GM12878 (cell line): ENCODE results near the gene CLINT1. TPM values are rescaled to one million over a fixed set of nuclear protein-coding genes. Genes with fewer than 3 reads are reported as not detected.

Experiments used
- ATAC-seq: fragments of 200-7000 bp; cut with Tn5 transposase; 3 replicates; pipeline ENCODE4 v1.9.1; 2020; ENCODE audit warnings: mild to moderate bottlenecking, moderate library complexity
- BruUV-seq: library from RNA; stranded (reverse); fragments of 400-500 nt; replicated peaks from 2 replicates; lab custom pipeline; 2021; lab: Mats Ljungman, UMichigan
- CTCF ChIA-PET: fragments of 300-600 bp; sonication (Branson Sonifier 250); formaldehyde crosslinking; extraction: SDS; loops from one replicate; lab custom pipeline; 2021; ENCODE audit warnings: inconsistent platforms; lab: Yijun Ruan, JAX
- POLR2A ChIA-PET: fragments of 350-600 bp; formaldehyde crosslinking; extraction: SDS; loops from one replicate; lab custom pipeline; 2021; ENCODE audit warnings: inconsistent platforms; lab: Charles Lee
- RAD21 ChIA-PET: fragments of 300-600 bp; sonication (Branson Sonifier 250); formaldehyde crosslinking; loops from one replicate; lab custom pipeline; 2023; ENCODE audit warnings: antibody characterized with exemption; ENCODE audit not compliant: unreplicated experiment; lab: Charles Lee
- SMC1A ChIA-PET: fragments of 300-600 bp; sonication (Branson Sonifier 250); formaldehyde crosslinking; loops from one replicate; lab custom pipeline; 2023; ENCODE audit not compliant: unreplicated experiment, uncharacterized antibody; lab: Charles Lee
- DNase-seq: peaks from one replicate; pipeline ENCODE4 v3.0.0-alpha.2; 2011; ENCODE audit warnings: low read depth, low spot score
- FAIRE-seq: peaks from 3 replicates; lab custom pipeline; 2011; peaks lifted over from hg19 to GRCh38; lab: Jason Lieb, UNC
- H2AFZ ChIP-seq: 2 replicates; pipeline ENCODE4 v1.6.0; 2011; ENCODE audit warnings: low read depth, low read length, control low read depth; ENCODE audit not compliant: control insufficient read depth
- H3K27ac ChIP-seq: 2 replicates; pipeline ENCODE4 v1.5.1; 2011; ENCODE audit warnings: control low read depth; ENCODE audit not compliant: control insufficient read depth, insufficient read depth
- H3K27me3 ChIP-seq, 2 experiments: replicated peaks in 1 of 2; 2 replicates each; pipeline versions ENCODE4 v1.6.0 to v1.6.1; 2011; ENCODE audit warnings: low read length in 1 of 2; ENCODE audit not compliant: control insufficient read depth in 2 of 2, insufficient read depth in 2 of 2
- H3K36me3 ChIP-seq, 2 experiments: 2 replicates each; pipeline ENCODE4 v1.5.1; 2011; ENCODE audit warnings: low read length in 1 of 2; ENCODE audit not compliant: control insufficient read depth in 2 of 2, insufficient read depth in 2 of 2
- H3K4me1 ChIP-seq: 2 replicates; pipeline ENCODE4 v1.6.1; 2011; ENCODE audit warnings: mild to moderate bottlenecking, low read length, moderate library complexity, mixed read lengths; ENCODE audit not compliant: control insufficient read depth, insufficient read depth
- H3K4me2 ChIP-seq: 2 replicates; pipeline ENCODE4 v1.6.0; 2011; ENCODE audit warnings: control low read depth; ENCODE audit not compliant: control insufficient read depth, insufficient read depth
- H3K4me3 ChIP-seq: fragments of 200-600 bp; sonication (generic); 2 replicates; pipeline ENCODE4 v1.5.1; 2016
- H3K79me2 ChIP-seq: 2 replicates; pipeline ENCODE4 v1.6.0; 2011; ENCODE audit warnings: low read length; ENCODE audit not compliant: control insufficient read depth, insufficient read depth
- H3K9ac ChIP-seq: 2 replicates; pipeline ENCODE4 v1.8.0; 2011; ENCODE audit warnings: low read length, control low read depth, mixed read lengths; ENCODE audit not compliant: control insufficient read depth, insufficient read depth
- H3K9me3 ChIP-seq: replicated peaks from 3 replicates; pipeline ENCODE4 v1.5.1; 2011; ENCODE audit warnings: mild to moderate bottlenecking, low read length; ENCODE audit not compliant: control insufficient read depth, insufficient read depth
- H4K20me1 ChIP-seq: 2 replicates; pipeline ENCODE4 v1.6.0; 2011; ENCODE audit not compliant: control insufficient read depth, insufficient read depth
- EP300 ChIP-seq, 2 experiments: fragments of 150-350 bp in 1 of 2; IDR thresholded peaks; 2 replicates each; pipeline ENCODE4 v1.6.1; 2011 to 2012; ENCODE audit warnings: low read depth in 2 of 2, low read length in 2 of 2, borderline replicate concordance in 1 of 2, improper control_type of control experiment in 1 of 2, inconsistent platforms in 1 of 2; ENCODE audit not compliant: control insufficient read depth in 1 of 2
- ETV6 ChIP-seq, 2 experiments: fragments of 450-650 bp in 1 of 2; IDR thresholded peaks in 1 of 2; conservative IDR thresholded peaks in 1 of 2; 2 replicates each; pipeline ENCODE4 v1.6.1; 2014; ENCODE audit warnings: antibody characterized with exemption in 1 of 2, borderline replicate concordance in 1 of 2, low read depth in 1 of 2, mild to moderate bottlenecking in 1 of 2, moderate library complexity in 1 of 2
- FOS ChIP-seq: IDR thresholded peaks from 3 replicates; pipeline ENCODE4 v1.6.1; 2011; ENCODE audit warnings: borderline replicate concordance; ENCODE audit not compliant: insufficient read length; ENCODE audit errors: extremely low read depth
- GATAD2B ChIP-seq: fragments of 450-650 bp; conservative IDR thresholded peaks from 2 replicates; pipeline ENCODE4 v1.6.1; 2017; ENCODE audit warnings: low read depth, mild to moderate bottlenecking, moderate library complexity
- NKRF ChIP-seq: fragments of 450-650 bp; conservative IDR thresholded peaks from 2 replicates; pipeline ENCODE4 v1.6.1; 2017; ENCODE audit warnings: mild to moderate bottlenecking, moderate library complexity
- NR2C2 ChIP-seq: IDR thresholded peaks from 2 replicates; pipeline ENCODE4 v1.6.1; 2011; ENCODE audit warnings: borderline replicate concordance, low read depth; ENCODE audit not compliant: control insufficient read depth, insufficient read length
- RAD51 ChIP-seq: fragments of 450-650 bp; IDR thresholded peaks from 2 replicates; pipeline ENCODE4 v1.6.1; 2016; ENCODE audit warnings: moderate library complexity, mild to moderate bottlenecking, inconsistent platforms
- SREBF2 ChIP-seq: IDR thresholded peaks from 2 replicates; pipeline ENCODE4 v1.6.1; 2012; ENCODE audit warnings: mild to moderate bottlenecking, low read length
- TAF1 ChIP-seq: IDR thresholded peaks from 2 replicates; pipeline ENCODE4 v1.6.1; 2011; ENCODE audit warnings: mild to moderate bottlenecking, low read depth, low read length, borderline replicate concordance
- WGBS: methylation state at CpG from one replicate; pipeline ENCODE4 v1.1.6; 2016; ENCODE audit warnings: low lambda C conversion rate; ENCODE audit not compliant: insufficient replicate concordance, insufficient coverage; ENCODE audit errors: missing lambda C conversion rate; 5-methylcytosine and 5-hydroxymethylcytosine counted together
- in situ Hi-C: fragments of 300-500 bp; cut with MboI; formaldehyde crosslinking; loops from 9 replicates; pipeline ENCODE4 v1.14.3; 2018; ENCODE audit warnings: mixed read lengths
- intact Hi-C: fragments of 100-400 bp; cut with micrococcal nuclease; formaldehyde crosslinking; loops from one replicate; pipeline ENCODE4 v1.14.2; 2022; ENCODE audit not compliant: unreplicated experiment
- polyA plus RNA-seq, 11 experiments: library from polyadenylated mRNA; depleted of rRNA in 4 of 11; unstranded in 6 of 11; stranded (reverse) in 5 of 11; fragments of >200 nt; fragmentation: Nextera tagmentation in 4 of 11; fragmentation: Illumina TruSeq in 1 of 11; extraction: Ambion mirVana in 4 of 11; extraction: Trizol in 1 of 11; gene quantifications; 1 replicate in 1 of 11; 2 replicates in 10 of 11; pipeline versions ENCODE4 v1.2.1 to v1.2.3, GENCODE V29; 2011 to 2016; ENCODE audit warnings: inconsistent platforms in 2 of 11, missing spikeins in 2 of 11, low read depth in 1 of 11
- total RNA-seq, 4 experiments: library from RNA; depleted of rRNA in 3 of 4; stranded (reverse); fragments of >200 nt in 3 of 4; fragmentation: Illumina TruSeq in 1 of 4; extraction: Trizol in 1 of 4; gene quantifications; 2 replicates each; pipeline versions ENCODE4 v1.2.1 to v1.2.3, GENCODE V29; 2013 to 2021
- TF ChIP-seq, protein P1 (sequence below): IDR thresholded peaks from 2 replicates; pipeline ENCODE4 v1.6.1; 2012; ENCODE audit warnings: low read length, inconsistent platforms
- TF ChIP-seq, protein P2 (sequence below): fragments of 450-650 bp; IDR thresholded peaks from 2 replicates; pipeline ENCODE4 v1.6.1; 2016; ENCODE audit warnings: mild to moderate bottlenecking

CLINT1 gene
- total and polyA plus RNA-seq, 10 of the 15 experiments (the other 5 are each of a cell fraction or from before 2014, with no cell fraction given) = 30.0 to 136 (median 105) TPM

- SMC1A ChIA-PET = interaction anchor here (0.9 kb wide), 1 partner anchor 50 kb away, joined by 3 read pairs; no protein-coding TSS in a partner anchor
- POLR2A ChIA-PET = interaction anchor here (0.5 kb wide), 1 partner anchor 12 kb away, joined by 4 read pairs; no protein-coding TSS in a partner anchor
- intact Hi-C loops (loop anchor here (10.0 kb wide), 1 partner anchor 269 kb away; no protein-coding TSS in a partner anchor), in situ Hi-C loops (no loop called here)
- H4K20me1 ChIP-seq = no peaks in the 10 kb centered on the region
- no peak for TF ChIP-seq TAF1
- no peak for TF ChIP-seq ETV6 (conservative IDR thresholded peaks at IDR 0.05 in 1 of 2, IDR thresholded peaks at IDR 0.05 in 1 of 2; ENCODE audit: borderline replicate concordance in 1 of 2, low read depth in 1 of 2)
- TF ChIP-seq EP300 (IDR thresholded peaks at IDR 0.05; ENCODE audit: borderline replicate concordance in 1 of 2, control insufficient read depth in 1 of 2, low read depth in 2 of 2, low read length in 2 of 2) = no peak
- TF ChIP-seq NKRF = no peak
- no peak for TF ChIP-seq FOS
- TF ChIP-seq RAD51 = no peak
- TF ChIP-seq GATAD2B = no peak
- no peak for TF ChIP-seq SREBF2
- TF ChIP-seq, protein P1, sequence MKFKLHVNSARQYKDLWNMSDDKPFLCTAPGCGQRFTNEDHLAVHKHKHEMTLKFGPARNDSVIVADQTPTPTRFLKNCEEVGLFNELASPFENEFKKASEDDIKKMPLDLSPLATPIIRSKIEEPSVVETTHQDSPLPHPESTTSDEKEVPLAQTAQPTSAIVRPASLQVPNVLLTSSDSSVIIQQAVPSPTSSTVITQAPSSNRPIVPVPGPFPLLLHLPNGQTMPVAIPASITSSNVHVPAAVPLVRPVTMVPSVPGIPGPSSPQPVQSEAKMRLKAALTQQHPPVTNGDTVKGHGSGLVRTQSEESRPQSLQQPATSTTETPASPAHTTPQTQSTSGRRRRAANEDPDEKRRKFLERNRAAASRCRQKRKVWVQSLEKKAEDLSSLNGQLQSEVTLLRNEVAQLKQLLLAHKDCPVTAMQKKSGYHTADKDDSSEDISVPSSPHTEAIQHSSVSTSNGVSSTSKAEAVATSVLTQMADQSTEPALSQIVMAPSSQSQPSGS = no peak
- TF ChIP-seq NR2C2 = no peak
- TF ChIP-seq, protein P2, sequence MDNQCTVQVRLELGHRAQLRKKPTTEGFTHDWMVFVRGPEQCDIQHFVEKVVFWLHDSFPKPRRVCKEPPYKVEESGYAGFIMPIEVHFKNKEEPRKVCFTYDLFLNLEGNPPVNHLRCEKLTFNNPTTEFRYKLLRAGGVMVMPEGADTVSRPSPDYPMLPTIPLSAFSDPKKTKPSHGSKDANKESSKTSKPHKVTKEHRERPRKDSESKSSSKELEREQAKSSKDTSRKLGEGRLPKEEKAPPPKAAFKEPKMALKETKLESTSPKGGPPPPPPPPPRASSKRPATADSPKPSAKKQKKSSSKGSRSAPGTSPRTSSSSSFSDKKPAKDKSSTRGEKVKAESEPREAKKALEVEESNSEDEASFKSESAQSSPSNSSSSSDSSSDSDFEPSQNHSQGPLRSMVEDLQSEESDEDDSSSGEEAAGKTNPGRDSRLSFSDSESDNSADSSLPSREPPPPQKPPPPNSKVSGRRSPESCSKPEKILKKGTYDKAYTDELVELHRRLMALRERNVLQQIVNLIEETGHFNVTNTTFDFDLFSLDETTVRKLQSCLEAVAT = no peak
- no peak for DNase-seq
- 97% methylated on average over 4 of the region's 4 CpGs for WGBS
- H3K9ac ChIP-seq = no peak overlapping the region
- RAD21 ChIA-PET = no interaction called here
- H3K27me3 ChIP-seq = peaks cover 0 to 3% of the 10 kb centered on the region in 2 experiments; a peak in 1 of 4 replicates
- H3K9me3 ChIP-seq = no peaks in the 10 kb centered on the region; the same call in 1 of the 3 replicates
- ATAC-seq = no peak
- H3K4me1 ChIP-seq = peaks cover 29% of the 10 kb centered on the region
- BruUV-seq = no TSS peak
- no peak for FAIRE-seq
- H3K36me3 ChIP-seq = no peaks in the 10 kb centered on the region
- CTCF ChIA-PET = interaction anchor here (0.6 to 1.3 kb wide), 3 partner anchors 55 to 690 kb away, joined by 3 to 5 read pairs (median 4); no protein-coding TSS in a partner anchor
- H3K4me3 ChIP-seq = no peak overlapping the region
- H3K79me2 ChIP-seq = no peaks in the 10 kb centered on the region
- H2AFZ ChIP-seq = no peak overlapping the region
- no peak overlapping the region for H3K4me2 ChIP-seq
- H3K27ac ChIP-seq = no peak overlapping the region
Measured at GRCh38 chr5:157864067-157864466, 5.1 kb upstream of the CLINT1 start.
